ENCODE data around the gene CCL1.
"Not testable (repeated sequence)": the region's sequence is repeated elsewhere in the genome, so short reads cannot be mapped to it uniquely, and the experiment has no call there.

Gene CCL1

GRCh38 chr17:34351096-34351495 is 11.9 kb downstream of the CCL1 start:
- no peak overlapping the region for H3K27ac ChIP-seq
- TF ChIP-seq CTCF (IDR thresholded peaks at IDR 0.05), result no peak
- no peak for TF ChIP-seq ZFX (IDR thresholded peaks at IDR 0.05; ENCODE audit: borderline replicate concordance)

GRCh38 chr17:34349751-34350150 is 13.3 kb downstream of the CCL1 start:
- TF ChIP-seq ZFX (IDR thresholded peaks at IDR 0.05; ENCODE audit: borderline replicate concordance) (no peak), CTCF (IDR thresholded peaks at IDR 0.05) (no peak)
- no peak overlapping the region for H3K27ac ChIP-seq

DNA sequence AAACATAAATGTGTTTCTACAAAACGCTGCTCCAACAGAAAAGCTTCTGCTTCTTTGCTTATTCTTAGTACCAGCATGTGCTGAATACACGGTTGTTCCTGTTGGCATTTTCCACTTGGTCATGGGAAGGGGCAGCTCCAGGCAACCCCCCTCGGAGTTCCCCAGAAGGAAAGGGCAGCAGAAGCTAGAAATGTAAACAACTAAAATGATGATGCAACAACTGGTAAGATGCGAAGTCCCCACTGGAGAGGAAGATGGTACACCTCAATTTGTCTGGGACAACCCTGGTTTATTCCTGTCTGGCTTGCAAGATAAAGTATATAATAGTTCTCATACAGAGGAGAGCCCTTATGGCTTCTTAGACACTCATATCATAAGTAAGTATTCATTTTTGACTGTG is 16.0 kb downstream of the CCL1 start:
- TF ChIP-seq ZFX (IDR thresholded peaks at IDR 0.05; ENCODE audit: borderline replicate concordance) (no peak), CTCF (IDR thresholded peaks at IDR 0.05) (no peak)
- H3K27ac ChIP-seq, result no peak overlapping the region

GRCh38 chr17:34341916-34342315 is 21.1 kb downstream of the CCL1 start:
- no peak for TF ChIP-seq ZFX (IDR thresholded peaks at IDR 0.05; ENCODE audit: borderline replicate concordance)
- TF ChIP-seq CTCF (IDR thresholded peaks at IDR 0.05), result no peak

DNA sequence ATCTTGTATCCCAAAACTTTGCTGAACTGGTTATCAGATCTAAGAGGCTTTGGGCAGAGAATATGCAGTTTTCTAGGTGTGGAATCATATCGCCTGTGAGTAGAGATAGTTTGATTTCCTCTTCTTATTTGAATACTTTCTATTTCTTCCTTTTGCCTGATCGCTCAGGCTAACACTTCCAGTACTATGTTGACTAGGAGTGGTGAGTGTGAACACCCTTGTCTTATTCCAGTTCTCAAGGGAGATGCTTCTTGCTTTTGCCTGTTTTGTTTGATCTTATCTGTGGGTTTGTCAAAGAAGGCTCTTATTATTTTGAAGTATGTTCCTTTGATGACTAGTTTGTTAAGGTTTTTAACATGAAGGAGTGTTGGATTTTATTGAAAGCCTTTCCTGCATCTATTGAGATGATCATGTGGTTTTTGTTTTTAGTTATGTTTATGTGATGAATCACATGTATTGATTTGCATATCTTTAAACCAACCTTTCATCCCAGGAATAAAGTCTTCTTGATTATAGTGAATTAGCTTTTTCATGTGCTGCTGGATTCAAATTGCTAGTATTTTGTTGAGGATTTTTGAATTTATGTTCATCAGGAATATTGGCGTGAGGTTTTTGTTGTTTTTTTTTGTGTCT is 23.8 kb downstream of the CCL1 start:
- no peak for TF ChIP-seq ZFX (IDR thresholded peaks at IDR 0.05; ENCODE audit: borderline replicate concordance)
- no peak for TF ChIP-seq CTCF (IDR thresholded peaks at IDR 0.05)
- H3K27ac ChIP-seq, result no peak overlapping the region

More at GRCh38 chr17:34341916-34342315, 21.1 kb downstream of the CCL1 start:
- no peak overlapping the region for H3K27ac ChIP-seq

DNA sequence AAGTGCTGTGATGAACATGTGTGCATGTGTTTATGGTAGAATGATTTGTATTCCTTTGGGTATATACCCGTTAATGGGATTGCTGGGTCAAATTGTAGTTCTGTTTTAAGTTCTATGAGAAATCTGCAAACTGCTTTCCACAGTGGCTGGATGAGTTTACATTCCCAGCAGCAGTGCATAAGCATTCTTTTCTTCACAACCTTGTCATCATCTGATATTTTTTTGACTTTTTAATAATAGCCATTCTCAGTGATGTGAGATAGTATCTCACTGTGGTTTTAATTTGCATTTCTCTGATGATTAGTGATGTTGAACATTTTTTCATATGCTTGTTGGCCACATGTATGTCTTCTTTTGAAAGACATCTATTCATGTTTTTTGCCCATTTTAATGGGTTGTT is 25.3 kb downstream of the CCL1 start:
- no peak overlapping the region for H3K27ac ChIP-seq
- TF ChIP-seq CTCF (IDR thresholded peaks at IDR 0.05) (no peak), ZFX (IDR thresholded peaks at IDR 0.05; ENCODE audit: borderline replicate concordance) (no peak)

- H3K27ac ChIP-seq, result not testable (repeated sequence)
These were observed 35.5 kb downstream of the CCL1 start for GRCh38 chr17:34327580-34327979.

DNA sequence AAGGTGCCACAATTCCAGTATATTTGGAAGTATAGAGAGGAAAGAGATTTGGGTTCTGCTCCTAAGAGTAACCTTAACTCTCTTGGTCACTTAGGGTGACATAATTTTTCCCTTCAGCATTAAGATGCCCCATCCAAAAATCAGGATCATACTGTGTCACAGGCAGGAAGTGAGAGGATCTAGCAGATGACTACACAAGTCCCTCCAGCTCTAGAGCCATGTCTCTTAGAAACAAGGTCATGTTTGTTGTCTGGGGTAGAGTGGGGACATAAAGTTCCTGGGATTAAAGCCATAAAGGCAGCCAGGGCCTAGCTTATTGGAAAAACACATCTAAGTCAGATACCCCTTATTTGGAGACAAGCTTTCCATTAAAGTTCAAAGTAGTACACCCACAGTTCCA is 41.1 kb downstream of the CCL1 start:
- H3K27ac ChIP-seq, result no peak overlapping the region
- TF ChIP-seq ZFX (IDR thresholded peaks at IDR 0.05; ENCODE audit: borderline replicate concordance) (no peak), CTCF (IDR thresholded peaks at IDR 0.05) (no peak)

Measured in 22Rv1 (cell line).